ENCODE data around the gene EVI2A. TPM values are rescaled to one million over a fixed set of nuclear protein-coding genes. Genes with fewer than 3 reads are reported as not detected.

Gene EVI2A
- total and polyA plus RNA-seq, 2 of the 13 experiments (the other 11 are each of a cell fraction or from before 2014, with no cell fraction given), result not detected

DNA sequence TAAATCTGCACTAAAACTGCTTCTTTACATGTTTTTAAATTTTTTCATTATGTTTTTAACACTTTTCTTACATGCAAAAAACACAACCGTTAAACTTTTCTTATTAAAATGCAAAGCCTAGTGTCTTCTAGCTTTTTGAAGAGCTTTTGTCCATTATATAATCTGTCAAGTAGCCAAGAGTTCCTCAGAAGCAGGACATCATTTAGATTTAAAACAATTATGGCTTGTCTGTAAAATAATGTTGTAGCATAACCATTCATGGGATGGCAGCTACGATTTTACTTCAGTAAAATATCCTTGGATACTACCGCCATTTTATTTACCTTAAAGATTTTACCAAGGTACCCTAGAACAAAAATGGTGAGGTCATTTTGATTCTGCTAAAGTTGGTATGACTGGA, 27.2 kb downstream of the EVI2A start:
- no peaks in the 10 kb centered on the region; a peak in 2 of 5 replicates for H3K36me3 ChIP-seq (replicated peaks in 1 of 2; ENCODE audit: control insufficient read depth in 1 of 2, insufficient read depth in 2 of 2, low read length in 2 of 2)
- TF ChIP-seq, protein P1, sequence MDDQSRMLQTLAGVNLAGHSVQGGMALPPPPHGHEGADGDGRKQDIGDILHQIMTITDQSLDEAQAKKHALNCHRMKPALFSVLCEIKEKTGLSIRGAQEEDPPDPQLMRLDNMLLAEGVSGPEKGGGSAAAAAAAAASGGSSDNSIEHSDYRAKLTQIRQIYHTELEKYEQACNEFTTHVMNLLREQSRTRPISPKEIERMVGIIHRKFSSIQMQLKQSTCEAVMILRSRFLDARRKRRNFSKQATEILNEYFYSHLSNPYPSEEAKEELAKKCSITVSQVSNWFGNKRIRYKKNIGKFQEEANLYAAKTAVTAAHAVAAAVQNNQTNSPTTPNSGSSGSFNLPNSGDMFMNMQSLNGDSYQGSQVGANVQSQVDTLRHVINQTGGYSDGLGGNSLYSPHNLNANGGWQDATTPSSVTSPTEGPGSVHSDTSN (CRISPR knock-in tag; IDR thresholded peaks at IDR 0.05; ENCODE audit: borderline replicate concordance), result no peak
- TF ChIP-seq NFRKB (IDR thresholded peaks at IDR 0.05) (no peak), TP53 (CRISPR knock-in tag; conservative IDR thresholded peaks at IDR 0.05) (no peak), ZSCAN30 (CRISPR knock-in tag; IDR thresholded peaks at IDR 0.05) (no peak), RNF2 (conservative IDR thresholded peaks at IDR 0.05; ENCODE audit: low read depth) (no peak), ARID2 (CRISPR knock-in tag; IDR thresholded peaks at IDR 0.05; ENCODE audit: borderline replicate concordance) (no peak), ATF7-NPFF (CRISPR knock-in tag; IDR thresholded peaks at IDR 0.05; ENCODE audit: low read depth) (no peak), MAFK (conservative IDR thresholded peaks at IDR 0.05 in 1 of 2, IDR thresholded peaks at IDR 0.05 in 1 of 2; ENCODE audit: low read length in 2 of 2) (no peak), NR2F2 (IDR thresholded peaks at IDR 0.05; ENCODE audit: borderline replicate concordance, low read depth) (no peak), RELA (CRISPR knock-in tag; IDR thresholded peaks at IDR 0.05) (no peak), NR2C2 (CRISPR knock-in tag; IDR thresholded peaks at IDR 0.05; ENCODE audit: borderline replicate concordance) (no peak), GABPA (IDR thresholded peaks at IDR 0.05; ENCODE audit: low read depth, low read length) (no peak), GABPA (CRISPR knock-in tag; IDR thresholded peaks at IDR 0.05; ENCODE audit: low read depth) (no peak)
- TF ChIP-seq, protein P2, sequence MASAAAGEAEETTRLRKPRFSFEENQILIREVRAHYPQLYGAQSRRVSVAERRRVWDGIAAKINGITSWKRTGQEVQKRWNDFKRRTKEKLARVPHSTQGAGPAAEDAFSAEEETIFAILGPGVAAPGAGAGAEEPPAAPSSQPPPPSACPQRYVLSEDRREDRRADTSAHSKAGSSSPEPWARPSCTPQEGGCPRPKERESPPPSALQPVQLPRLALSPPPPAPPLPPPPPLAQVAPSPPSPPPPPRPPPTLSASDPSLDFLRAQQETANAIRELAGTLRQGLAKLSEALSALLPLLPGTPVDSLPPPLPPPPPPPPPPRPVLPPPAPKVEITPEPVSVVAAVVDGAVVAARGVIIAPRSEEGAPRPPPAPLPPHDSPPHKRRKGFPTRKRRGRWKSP (CRISPR knock-in tag; IDR thresholded peaks at IDR 0.05), result no peak
- TF ChIP-seq, protein P3, sequence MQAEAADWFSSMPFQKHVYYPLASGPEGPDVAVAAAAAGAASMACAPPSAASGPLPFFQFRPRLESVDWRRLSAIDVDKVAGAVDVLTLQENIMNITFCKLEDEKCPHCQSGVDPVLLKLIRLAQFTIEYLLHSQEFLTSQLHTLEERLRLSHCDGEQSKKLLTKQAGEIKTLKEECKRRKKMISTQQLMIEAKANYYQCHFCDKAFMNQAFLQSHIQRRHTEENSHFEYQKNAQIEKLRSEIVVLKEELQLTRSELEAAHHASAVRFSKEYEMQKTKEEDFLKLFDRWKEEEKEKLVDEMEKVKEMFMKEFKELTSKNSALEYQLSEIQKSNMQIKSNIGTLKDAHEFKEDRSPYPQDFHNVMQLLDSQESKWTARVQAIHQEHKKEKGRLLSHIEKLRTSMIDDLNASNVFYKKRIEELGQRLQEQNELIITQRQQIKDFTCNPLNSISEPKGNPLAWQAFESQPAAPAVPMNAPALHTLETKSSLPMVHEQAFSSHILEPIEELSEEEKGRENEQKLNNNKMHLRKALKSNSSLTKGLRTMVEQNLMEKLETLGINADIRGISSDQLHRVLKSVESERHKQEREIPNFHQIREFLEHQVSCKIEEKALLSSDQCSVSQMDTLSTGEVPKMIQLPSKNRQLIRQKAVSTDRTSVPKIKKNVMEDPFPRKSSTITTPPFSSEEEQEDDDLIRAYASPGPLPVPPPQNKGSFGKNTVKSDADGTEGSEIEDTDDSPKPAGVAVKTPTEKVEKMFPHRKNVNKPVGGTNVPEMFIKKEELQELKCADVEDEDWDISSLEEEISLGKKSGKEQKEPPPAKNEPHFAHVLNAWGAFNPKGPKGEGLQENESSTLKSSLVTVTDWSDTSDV (CRISPR knock-in tag; IDR thresholded peaks at IDR 0.05), result no peak
- H3K4me3 ChIP-seq (replicated peaks in 1 of 3; ENCODE audit: insufficient read depth in 1 of 3, low read depth in 2 of 3, low read length in 3 of 3), result no peak overlapping the region
- CTCF ChIA-PET (ENCODE audit: low intra/inter-chr PET ratio, low total read pairs), result no interaction called here
- no peak for DNase-seq (ENCODE audit: low spot score)
- H3K27ac ChIP-seq (ENCODE audit: extremely low read length, insufficient read depth, low read length), result no peak overlapping the region
- ATAC-seq, result no peak
- intact Hi-C loops (cut with micrococcal nuclease; ENCODE audit: unreplicated experiment), result no loop called here
- H3K27me3 ChIP-seq (ENCODE audit: control insufficient read depth in 1 of 2, insufficient read depth in 2 of 2, low read length in 2 of 2), result no peaks in the 10 kb centered on the region
- WGBS (ENCODE audit: low lambda C conversion rate), result 96% methylated on average over 3 of the region's 3 CpGs
- H3K4me2 ChIP-seq (ENCODE audit: low read depth, low read length), result no peak overlapping the region
- no peak for FAIRE-seq
- H2AFZ ChIP-seq (ENCODE audit: low read length), result no peak overlapping the region
- no peaks in the 10 kb centered on the region for H3K4me1 ChIP-seq (ENCODE audit: insufficient read depth, low read length)
- H3K9ac ChIP-seq (ENCODE audit: insufficient read depth, low read depth, low read length), result no peak overlapping the region
- no peaks in the 10 kb centered on the region for H3K9me3 ChIP-seq (ENCODE audit: low read length)
- BruUV-seq (replicated peaks), result no TSS peak
- H4K20me1 ChIP-seq (ENCODE audit: insufficient read depth, low read length), result no peaks in the 10 kb centered on the region
- POLR2A ChIA-PET, result no interaction called here
- H3K79me2 ChIP-seq (ENCODE audit: insufficient read depth, low read length), result no peaks in the 10 kb centered on the region
- in situ Hi-C loops (cut with HindIII; ENCODE audit: extremely low pct_ligation_motif_present, low pct_unique_long_range_greater_than_20kb), result no loop called here

All from HepG2 (cell line).